KOPT-K1 (cell line): Measurements from ENCODE around the gene PRKG1.
"Not testable (repeated sequence)": the region's sequence is repeated elsewhere in the genome, so short reads cannot be mapped to it uniquely, and the experiment has no call there.

Experiments used
- H3K27ac ChIP-seq: fragments of 200-600 bp; sonication (generic); 2 replicates; pipeline ENCODE4 v1.5.1; 2016; ENCODE audit warnings: antibody characterized with exemption, mild to moderate bottlenecking, low read depth, low read length; ENCODE audit not compliant: poor library complexity, severe bottlenecking
- H3K36me3 ChIP-seq: fragments of 200-600 bp; sonication (generic); 2 replicates; pipeline ENCODE4 v1.5.1; 2017; ENCODE audit warnings: antibody characterized with exemption, mild to moderate bottlenecking, low read length, moderate library complexity; ENCODE audit not compliant: insufficient read depth
- H3K9me3 ChIP-seq: fragments of 200-600 bp; sonication (generic); 2 replicates; pipeline ENCODE4 v1.5.1; 2017; ENCODE audit warnings: antibody characterized with exemption, low read length, mild to moderate bottlenecking; ENCODE audit not compliant: insufficient read depth, poor library complexity, severe bottlenecking

PRKG1 gene

DNA sequence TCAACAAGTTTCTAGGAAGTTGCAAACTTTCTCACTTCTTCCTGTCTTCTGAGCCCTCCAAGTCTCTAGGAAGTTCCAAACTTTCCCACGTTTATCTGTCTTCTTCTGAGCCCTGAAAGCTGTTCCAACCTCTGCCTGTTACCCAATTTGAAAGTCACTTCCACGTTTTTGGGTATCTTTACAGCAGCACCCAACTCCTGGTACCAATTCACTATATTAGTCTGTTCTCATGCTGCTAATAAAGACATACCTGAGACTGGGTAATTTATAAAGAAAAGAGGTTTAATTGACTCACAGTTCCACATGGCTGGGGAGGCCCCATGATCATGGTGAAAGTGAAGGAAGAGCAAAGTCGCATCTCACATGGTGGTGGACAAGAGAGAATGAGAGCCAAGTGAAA is 381.5 kb downstream of the PRKG1 start:
- not testable (repeated sequence) for H3K9me3 ChIP-seq, H3K27ac ChIP-seq, H3K36me3 ChIP-seq

DNA sequence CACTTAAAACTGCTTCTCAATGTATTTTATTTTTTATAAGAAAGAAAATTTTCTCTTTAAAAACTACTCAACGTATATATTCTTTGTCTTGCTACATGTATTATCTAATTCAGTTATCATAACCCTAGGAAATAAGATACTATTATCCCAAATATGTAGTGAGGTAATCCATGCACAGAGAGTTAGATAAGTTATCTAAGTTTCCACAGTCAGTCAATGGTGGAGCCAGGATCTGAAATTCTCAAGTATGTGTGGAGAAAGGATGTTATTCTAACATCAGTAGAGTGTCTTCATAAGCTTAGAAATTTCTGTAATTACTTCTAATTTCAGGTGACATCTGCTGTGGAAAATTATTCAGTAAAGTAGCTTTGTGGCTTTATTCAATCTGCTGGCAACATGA is 385.2 kb downstream of the PRKG1 start:
- Histone ChIP-seq H3K36me3 (no peaks in the 10 kb centered on the region), H3K9me3 (peaks cover 6% of the 10 kb centered on the region), H3K27ac (no peak overlapping the region)

DNA sequence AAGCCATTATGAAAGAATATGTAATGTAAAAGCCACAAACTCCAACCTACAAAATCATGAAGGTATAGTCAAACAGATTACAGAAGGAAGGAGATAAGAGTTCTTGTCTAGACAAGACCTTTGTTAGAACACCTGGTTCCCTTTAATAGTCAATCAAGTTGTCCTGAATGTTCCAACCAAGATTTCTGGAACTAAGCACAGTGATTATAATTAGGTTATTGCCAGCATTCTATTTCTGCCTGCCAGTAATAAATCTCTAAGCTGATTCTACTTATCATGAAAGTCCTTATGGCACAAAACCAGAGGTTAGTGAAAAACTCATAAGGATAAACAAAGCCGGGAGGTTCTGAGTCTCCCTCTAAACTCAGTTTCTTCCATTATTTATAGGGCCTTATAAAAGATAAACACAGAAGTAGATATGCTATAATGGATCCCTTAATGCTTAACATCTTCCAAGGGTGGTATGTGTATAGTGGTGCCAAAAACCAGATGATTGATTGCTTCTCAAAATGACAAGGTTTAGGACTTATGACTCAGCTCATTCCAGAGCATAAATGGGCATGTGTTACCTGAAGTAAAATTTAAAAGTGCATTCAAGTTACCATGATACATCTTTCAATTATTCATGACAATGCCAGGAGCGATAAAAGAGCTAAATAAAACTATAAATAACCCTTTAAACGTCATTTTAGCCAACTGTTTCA is 387.9 kb downstream of the PRKG1 start:
- Histone ChIP-seq H3K36me3 (no peaks in the 10 kb centered on the region), H3K27ac (no peak overlapping the region), H3K9me3 (no peaks in the 10 kb centered on the region)

DNA sequence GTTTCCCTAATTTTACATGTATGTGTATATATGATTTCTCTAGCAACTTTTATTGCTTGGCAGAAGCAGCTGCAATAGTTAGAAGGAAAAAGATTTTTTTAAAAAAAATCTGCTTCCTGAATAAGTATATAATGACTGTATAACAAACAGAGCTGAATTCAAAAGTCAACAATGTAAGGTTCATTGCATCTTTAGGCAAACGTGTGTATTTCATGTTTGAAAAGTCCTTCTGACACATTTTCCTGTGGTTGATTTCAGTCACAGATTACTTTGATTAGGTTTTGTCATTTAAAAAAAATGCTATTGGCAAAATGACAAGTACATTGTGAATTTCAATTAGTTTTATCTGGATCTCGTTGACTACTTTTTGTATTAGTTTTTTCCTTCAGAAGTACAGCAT is 394.1 kb downstream of the PRKG1 start:
- no peak overlapping the region for H3K27ac ChIP-seq

DNA sequence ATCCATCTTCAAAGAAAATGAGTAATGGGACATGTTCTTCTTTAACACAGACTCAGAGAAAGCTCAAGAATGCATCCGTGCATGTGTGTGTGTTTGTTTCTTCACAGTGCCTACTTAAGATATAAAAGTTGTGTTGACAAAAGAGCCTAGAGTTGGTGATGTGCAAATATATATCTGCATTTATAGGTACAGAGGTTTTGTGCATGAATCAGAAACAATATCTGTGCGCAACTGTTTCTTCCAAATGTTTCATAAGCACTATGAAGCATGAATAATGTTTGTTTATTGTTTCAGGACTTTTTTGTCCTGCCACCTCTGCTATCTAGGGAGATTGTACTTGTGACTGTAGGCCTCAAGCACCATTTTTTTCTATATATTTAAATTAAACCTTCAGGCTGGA is 395.4 kb downstream of the PRKG1 start:
- Histone ChIP-seq H3K36me3 (no peaks in the 10 kb centered on the region), H3K27ac (no peak overlapping the region), H3K9me3 (no peaks in the 10 kb centered on the region)

More for the DNA sequence above, 394.1 kb downstream of the PRKG1 start:
- Histone ChIP-seq H3K9me3 (no peaks in the 10 kb centered on the region), H3K36me3 (no peaks in the 10 kb centered on the region)

DNA sequence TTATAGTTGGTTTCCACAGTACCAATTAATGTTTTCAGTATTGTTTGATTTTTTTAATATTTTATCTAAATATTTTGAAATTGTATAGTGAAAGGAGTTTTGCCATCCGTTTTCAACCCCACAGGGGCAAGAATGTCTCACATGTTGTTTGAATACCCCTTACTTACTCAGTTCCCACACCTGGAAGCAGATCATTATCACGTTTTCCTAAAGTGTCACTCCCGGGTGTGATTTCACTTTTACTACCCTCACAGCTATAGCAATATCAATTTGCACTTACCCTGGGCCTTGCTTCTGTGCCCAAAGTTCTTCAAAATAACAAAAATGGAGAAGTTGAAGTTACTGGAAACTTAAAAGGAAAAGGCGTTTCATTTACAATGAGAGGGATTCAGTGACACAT is 397.0 kb downstream of the PRKG1 start:
- H3K27ac ChIP-seq = no peak overlapping the region
- H3K9me3 ChIP-seq = no peaks in the 10 kb centered on the region
- H3K36me3 ChIP-seq = no peaks in the 10 kb centered on the region

DNA sequence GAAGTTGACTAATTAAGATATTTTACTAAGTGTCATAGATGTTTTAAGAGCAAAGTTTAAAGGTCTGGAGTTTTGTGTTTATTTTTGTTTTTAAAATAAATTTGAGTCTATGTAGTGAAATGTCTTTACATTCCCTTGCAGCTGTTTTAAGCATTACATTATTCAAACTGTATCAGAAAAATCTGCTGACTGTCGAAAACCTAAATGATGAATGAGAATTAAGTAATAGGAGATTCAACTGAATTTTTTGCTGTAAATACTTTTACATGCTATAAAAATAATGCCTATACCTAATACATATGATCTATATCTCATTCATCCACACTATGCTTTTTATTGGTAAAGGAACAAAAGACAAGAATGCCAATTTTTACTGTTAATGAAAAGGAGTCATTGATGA is 397.9 kb downstream of the PRKG1 start:
- H3K36me3 ChIP-seq = no peaks in the 10 kb centered on the region
- H3K9me3 ChIP-seq = no peaks in the 10 kb centered on the region
- no peak overlapping the region for H3K27ac ChIP-seq

DNA sequence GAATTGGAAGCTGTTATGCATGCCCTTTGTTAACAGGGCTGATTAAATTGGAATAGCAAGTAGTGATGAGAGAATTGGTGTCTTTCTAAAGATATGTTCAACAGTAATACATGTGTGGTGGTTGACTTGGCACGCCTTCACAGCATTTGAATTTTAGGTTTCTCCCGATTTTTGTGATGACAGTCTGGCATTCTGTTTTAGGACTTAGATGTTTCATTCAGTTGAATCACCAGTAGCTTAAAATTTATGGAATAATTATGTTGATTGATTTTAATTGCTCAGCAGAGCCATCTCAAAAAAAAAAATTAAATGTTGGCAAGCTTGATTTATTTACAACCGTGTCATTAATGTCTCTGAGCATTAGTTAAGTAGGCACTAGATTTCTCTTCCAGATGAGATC is 405.4 kb downstream of the PRKG1 start:
- no peaks in the 10 kb centered on the region for H3K9me3 ChIP-seq
- H3K27ac ChIP-seq = no peak overlapping the region

DNA sequence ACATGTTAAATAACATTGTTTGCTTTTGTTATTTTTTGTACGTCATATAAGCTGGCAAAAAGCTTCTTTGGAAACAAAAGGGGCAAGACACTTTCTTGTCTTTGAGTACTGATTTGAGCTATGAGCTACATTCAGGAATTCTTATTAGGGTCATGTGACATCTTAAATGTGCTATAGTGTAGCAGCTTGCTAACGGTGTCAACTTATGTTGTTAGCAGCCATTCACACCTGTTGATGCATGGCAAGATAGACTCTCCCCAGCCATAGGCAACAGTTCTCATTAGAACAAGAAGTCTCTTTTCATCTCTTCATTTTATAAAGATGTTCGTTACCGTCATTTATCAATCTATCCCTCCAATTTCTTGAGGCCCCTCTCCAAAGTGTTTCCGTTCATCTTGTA is 411.4 kb downstream of the PRKG1 start:
- Histone ChIP-seq H3K27ac (no peak overlapping the region), H3K9me3 (no peaks in the 10 kb centered on the region), H3K36me3 (no peaks in the 10 kb centered on the region)

More for the DNA sequence above, 405.4 kb downstream of the PRKG1 start:
- H3K36me3 ChIP-seq = no peaks in the 10 kb centered on the region

DNA sequence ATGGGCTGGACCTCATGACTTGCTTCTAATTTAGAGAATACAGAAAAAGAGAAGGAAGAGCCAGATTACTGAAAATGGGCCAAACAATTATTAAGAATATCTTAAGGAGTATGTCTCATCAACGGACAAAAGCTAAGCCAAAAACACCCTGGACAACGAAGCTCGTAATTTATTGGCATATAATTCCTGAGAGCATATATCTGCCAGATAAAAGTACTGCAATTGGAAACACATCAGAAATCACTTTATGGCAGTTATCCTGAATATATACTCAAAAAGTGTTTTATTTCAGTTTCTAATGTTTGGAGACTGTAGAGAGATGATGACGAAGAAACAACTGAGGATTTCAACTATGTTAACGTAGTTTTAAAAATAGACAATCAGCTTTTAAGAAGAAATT is 413.3 kb downstream of the PRKG1 start:
- no peaks in the 10 kb centered on the region for H3K9me3 ChIP-seq
- H3K27ac ChIP-seq = no peak overlapping the region
- H3K36me3 ChIP-seq = no peaks in the 10 kb centered on the region

DNA sequence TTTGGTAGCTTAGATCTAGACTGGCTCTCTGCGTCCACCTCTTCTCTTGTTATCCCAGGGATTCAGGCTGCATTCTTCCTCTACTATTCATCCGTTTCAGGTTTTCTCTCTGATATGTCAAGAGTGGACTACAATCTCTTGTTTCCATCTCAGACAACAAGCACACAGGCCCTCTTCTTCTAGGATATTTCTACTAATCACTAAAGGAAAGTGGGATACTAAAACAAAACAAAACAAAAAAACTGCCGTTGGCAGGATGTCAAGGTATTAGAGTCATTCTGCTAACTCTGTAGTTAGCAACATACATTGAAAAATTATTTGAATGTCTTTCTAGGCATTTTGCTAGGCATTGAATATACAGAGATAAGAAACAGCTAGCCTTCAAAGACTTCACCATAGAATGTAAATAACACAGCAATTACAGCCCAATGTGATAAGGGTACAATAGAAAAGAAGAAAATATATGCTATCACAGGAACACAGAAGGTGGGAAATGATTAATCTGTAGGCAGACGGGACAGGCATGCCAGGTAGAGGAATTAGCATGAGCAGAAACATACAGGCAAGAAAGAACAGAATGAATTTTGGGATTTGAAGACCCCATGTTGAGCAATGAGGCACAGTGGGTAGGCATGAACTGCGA is 414.6 kb downstream of the PRKG1 start:
- no peaks in the 10 kb centered on the region for H3K9me3 ChIP-seq
- H3K27ac ChIP-seq = no peak overlapping the region
- no peaks in the 10 kb centered on the region for H3K36me3 ChIP-seq

DNA sequence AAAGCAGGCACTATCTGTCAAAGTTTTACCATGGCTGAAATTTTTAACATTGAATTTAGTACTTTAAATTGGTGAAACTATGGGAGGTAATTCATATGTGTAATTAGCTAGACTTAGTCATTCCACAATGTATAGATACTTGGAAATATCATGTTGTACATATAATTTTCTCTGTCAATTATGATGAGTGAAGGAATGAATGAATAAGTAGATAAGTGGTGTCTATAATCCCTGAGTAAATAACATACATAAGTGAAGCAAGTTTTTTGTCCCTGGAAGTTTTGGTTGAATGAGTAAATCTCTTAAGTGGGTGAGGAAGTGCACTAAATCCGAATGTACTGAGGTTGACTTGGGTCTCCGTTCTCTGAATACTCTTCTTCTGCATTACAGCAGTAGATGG is 424.1 kb downstream of the PRKG1 start:
- Histone ChIP-seq H3K9me3 (no peaks in the 10 kb centered on the region), H3K36me3 (no peaks in the 10 kb centered on the region), H3K27ac (no peak overlapping the region)

DNA sequence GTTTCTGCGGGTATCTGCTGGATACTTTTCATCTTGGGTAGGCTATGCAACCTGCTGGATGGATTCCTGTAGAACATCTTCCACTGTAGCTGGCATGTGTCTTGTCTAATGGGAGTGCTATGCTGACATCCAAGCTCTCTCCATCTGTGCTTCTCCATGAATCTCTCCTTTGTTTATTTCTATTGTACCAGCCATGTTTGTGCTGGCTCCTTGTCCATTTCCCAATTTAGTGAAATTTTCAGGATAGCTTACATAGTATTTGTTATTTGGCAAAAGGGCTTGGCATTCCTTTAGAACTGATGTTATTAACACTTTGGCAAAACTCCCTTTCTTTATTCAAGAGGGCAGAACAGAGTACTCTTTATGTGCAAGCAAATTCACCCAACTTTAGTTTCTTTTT is 427.1 kb downstream of the PRKG1 start:
- no peaks in the 10 kb centered on the region for H3K9me3 ChIP-seq
- no peak overlapping the region for H3K27ac ChIP-seq
- H3K36me3 ChIP-seq = no peaks in the 10 kb centered on the region

DNA sequence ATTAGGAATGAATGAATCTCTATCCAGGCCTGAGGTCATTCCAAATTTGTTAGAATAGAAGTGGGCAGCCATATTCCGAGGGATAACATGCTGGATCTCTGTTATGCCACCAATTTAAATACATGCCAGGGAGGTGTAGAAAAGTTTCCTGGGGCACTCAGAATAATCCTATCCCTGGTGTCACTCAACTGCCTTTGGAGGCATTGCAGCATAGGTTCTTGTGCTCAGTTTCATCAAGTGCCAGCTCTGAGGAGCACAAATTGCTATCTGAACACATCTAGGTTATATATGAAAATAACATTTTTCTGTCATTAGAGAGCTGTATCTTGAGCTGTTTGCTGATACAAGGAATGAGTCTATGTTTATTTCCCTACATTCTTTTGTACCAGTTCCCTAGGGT is 427.8 kb downstream of the PRKG1 start:
- H3K9me3 ChIP-seq = no peaks in the 10 kb centered on the region

DNA sequence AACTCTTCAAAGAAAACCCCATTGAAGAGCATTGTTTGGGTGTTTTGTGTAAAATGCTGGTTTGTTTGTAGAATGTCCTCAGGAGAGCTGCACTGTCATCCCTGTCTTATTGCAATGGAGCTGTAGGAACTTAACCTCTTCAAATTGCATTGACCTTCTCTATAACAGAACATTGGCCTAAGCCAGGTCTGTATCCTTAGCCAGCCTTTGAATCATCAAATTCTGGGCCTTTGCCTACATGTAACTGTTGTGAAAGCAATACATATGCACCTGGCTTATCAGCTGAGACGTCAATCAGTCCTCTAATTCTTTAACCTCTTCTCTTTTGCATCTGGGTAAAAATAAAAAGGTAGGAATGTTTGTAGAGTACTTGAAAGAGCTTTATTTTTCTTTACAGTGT is 429.1 kb downstream of the PRKG1 start:
- Histone ChIP-seq H3K36me3 (no peaks in the 10 kb centered on the region), H3K9me3 (no peaks in the 10 kb centered on the region), H3K27ac (no peak overlapping the region)

More for the DNA sequence above, 427.8 kb downstream of the PRKG1 start:
- no peak overlapping the region for H3K27ac ChIP-seq
- no peaks in the 10 kb centered on the region for H3K36me3 ChIP-seq

DNA sequence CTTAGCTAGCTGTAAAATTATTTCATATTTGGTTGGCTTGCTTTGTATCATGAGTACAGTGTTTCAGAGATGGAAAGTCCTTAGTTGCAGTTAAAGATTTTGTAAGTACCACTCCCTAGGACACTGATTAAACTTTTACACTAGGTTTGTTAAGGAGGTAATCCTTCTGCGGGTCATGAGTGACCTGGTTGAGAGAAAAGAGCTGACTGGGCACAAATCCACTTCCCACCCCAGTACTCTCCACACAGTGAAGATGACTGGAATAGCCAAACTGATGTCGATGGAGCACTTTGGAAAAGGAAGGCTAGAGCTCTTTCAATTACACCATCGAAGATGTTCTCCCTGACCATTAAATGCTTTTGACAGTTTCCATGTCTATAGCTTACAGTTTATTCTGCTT is 433.2 kb downstream of the PRKG1 start:
- Histone ChIP-seq H3K27ac (no peak overlapping the region), H3K36me3 (no peaks in the 10 kb centered on the region), H3K9me3 (no peaks in the 10 kb centered on the region)
